Astrocyte (in vitro differentiated cells and primary cell): ENCODE measurements around the gene VPS8. TPM values are rescaled to one million over a fixed set of nuclear protein-coding genes. Genes with fewer than 3 reads are reported as not detected.

ENCODE experiments used
- DNase-seq: peaks from one replicate; pipeline ENCODE4 v3.0.0-alpha.2; 2010; ENCODE audit warnings: low read depth
- FAIRE-seq: peaks from 2 replicates; lab custom pipeline; 2011; peaks lifted over from hg19 to GRCh38; lab: Jason Lieb, UNC
- H2AFZ ChIP-seq: 2 replicates; pipeline ENCODE4 v1.6.0; 2012; ENCODE audit warnings: low read depth, low read length, inconsistent platforms
- H3K27ac ChIP-seq: 2 replicates; pipeline ENCODE4 v1.5.1; 2011; ENCODE audit warnings: low read depth, low read length, inconsistent platforms
- H3K27me3 ChIP-seq: 2 replicates; pipeline ENCODE4 v1.6.0; 2011; ENCODE audit warnings: low read length, inconsistent platforms; ENCODE audit not compliant: insufficient read depth
- H3K36me3 ChIP-seq: 2 replicates; pipeline ENCODE4 v1.5.1; 2011; ENCODE audit warnings: low read length, inconsistent platforms; ENCODE audit not compliant: insufficient read depth
- H3K4me1 ChIP-seq: 2 replicates; pipeline ENCODE4 v1.5.1; 2011; ENCODE audit warnings: low read length, inconsistent platforms; ENCODE audit not compliant: insufficient read depth
- H3K4me2 ChIP-seq: 2 replicates; pipeline ENCODE4 v1.6.0; 2012; ENCODE audit warnings: low read length, inconsistent platforms
- H3K4me3 ChIP-seq: 2 replicates; pipeline ENCODE4 v1.5.1; 2011; ENCODE audit warnings: low read depth, mild to moderate bottlenecking, low read length, inconsistent platforms; ENCODE audit not compliant: insufficient read depth
- H3K79me2 ChIP-seq: 2 replicates; pipeline ENCODE4 v1.6.0; 2012; ENCODE audit warnings: mild to moderate bottlenecking, low read length, inconsistent platforms; ENCODE audit not compliant: insufficient read depth
- H3K9ac ChIP-seq: 2 replicates; pipeline ENCODE4 v1.6.0; 2012; ENCODE audit warnings: mild to moderate bottlenecking, low read length, inconsistent platforms
- H3K9me3 ChIP-seq: 2 replicates; pipeline ENCODE4 v1.5.1; 2012; ENCODE audit warnings: low read depth, mild to moderate bottlenecking, low read length, inconsistent platforms; ENCODE audit not compliant: insufficient read depth
- H4K20me1 ChIP-seq: 2 replicates; pipeline ENCODE4 v1.6.0; 2012; ENCODE audit warnings: low read length, inconsistent platforms; ENCODE audit not compliant: insufficient read depth
- H3K27ac Mint-ChIP-seq: one replicate; pipeline ENCODE4 v1.8.0; 2021; ENCODE audit warnings: mild to moderate bottlenecking, mixed read lengths; ENCODE audit not compliant: unreplicated experiment
- H3K27me3 Mint-ChIP-seq: one replicate; pipeline ENCODE4 v1.8.0; 2021; ENCODE audit warnings: low read depth, mixed read lengths; ENCODE audit not compliant: unreplicated experiment
- H3K36me3 Mint-ChIP-seq: one replicate; pipeline ENCODE4 v1.8.0; 2021; ENCODE audit warnings: low read depth, mixed read lengths; ENCODE audit not compliant: unreplicated experiment
- H3K4me1 Mint-ChIP-seq: one replicate; pipeline ENCODE4 v1.8.0; 2021; ENCODE audit warnings: low read depth, mixed read lengths; ENCODE audit not compliant: unreplicated experiment
- H3K4me3 Mint-ChIP-seq: one replicate; pipeline ENCODE4 v1.8.0; 2021; ENCODE audit warnings: mild to moderate bottlenecking, moderate library complexity, mixed read lengths; ENCODE audit not compliant: unreplicated experiment
- H3K9me3 Mint-ChIP-seq: one replicate; pipeline ENCODE4 v1.8.0; 2021; ENCODE audit warnings: mild to moderate bottlenecking, mixed read lengths; ENCODE audit not compliant: unreplicated experiment
- CTCF ChIP-seq: IDR thresholded peaks from 2 replicates; pipeline ENCODE4 v1.5.1; 2011; ENCODE audit warnings: low read depth, mild to moderate bottlenecking, inconsistent platforms, low read length, moderate library complexity; ENCODE audit not compliant: insufficient read depth
- EZH2 ChIP-seq: IDR thresholded peaks from 2 replicates; pipeline ENCODE4 v1.6.1; 2012; ENCODE audit warnings: mild to moderate bottlenecking, low read length, inconsistent platforms; ENCODE audit not compliant: insufficient read depth
- total RNA-seq: library from RNA; stranded (reverse); gene quantifications from 2 replicates; pipeline ENCODE4 v1.2.1, GENCODE V29; 2021

VPS8 gene
- total RNA-seq, 1 donor from 2014 or later: 40.7 TPM

GRCh38 chr3:185082149-185082548 is 270.2 kb downstream of the VPS8 start:
- H3K9me3 ChIP-seq: no peaks in the 10 kb centered on the region
- H3K36me3 Mint-ChIP-seq: peaks cover 4% of the 10 kb centered on the region
- no peaks in the 10 kb centered on the region for H3K79me2 ChIP-seq
- H3K4me3 Mint-ChIP-seq: peak overlapping the region; percentile 68
- no peaks in the 10 kb centered on the region for H3K27me3 ChIP-seq
- no peaks in the 10 kb centered on the region for H3K4me1 ChIP-seq
- TF ChIP-seq EZH2: no peak
- no peak for TF ChIP-seq CTCF
- no peak overlapping the region for H2AFZ ChIP-seq
- no peak overlapping the region for H3K4me2 ChIP-seq
- no peaks in the 10 kb centered on the region for H4K20me1 ChIP-seq
- no peak overlapping the region for H3K4me3 ChIP-seq
- H3K36me3 ChIP-seq: no peaks in the 10 kb centered on the region
- H3K27ac Mint-ChIP-seq: peak overlapping the region; percentile 89
- H3K27me3 Mint-ChIP-seq: no peaks in the 10 kb centered on the region
- no peak for FAIRE-seq
- DNase-seq: no peak
- no peak overlapping the region for H3K27ac ChIP-seq
- no peak overlapping the region for H3K9ac ChIP-seq
- H3K4me1 Mint-ChIP-seq: peaks cover 27% of the 10 kb centered on the region
- H3K9me3 Mint-ChIP-seq: no peaks in the 10 kb centered on the region

GRCh38 chr3:185082829-185083228 is 270.9 kb downstream of the VPS8 start:
- no peak overlapping the region for H3K27ac Mint-ChIP-seq
- H3K4me3 Mint-ChIP-seq: no peak overlapping the region
- H4K20me1 ChIP-seq: no peaks in the 10 kb centered on the region
- no peak overlapping the region for H3K27ac ChIP-seq
- no peaks in the 10 kb centered on the region for H3K9me3 Mint-ChIP-seq
- no peaks in the 10 kb centered on the region for H3K4me1 ChIP-seq
- no peaks in the 10 kb centered on the region for H3K27me3 Mint-ChIP-seq
- H3K4me3 ChIP-seq: no peak overlapping the region
- no peaks in the 10 kb centered on the region for H3K36me3 ChIP-seq
- DNase-seq (no peak), FAIRE-seq (no peak)
- no peaks in the 10 kb centered on the region for H3K9me3 ChIP-seq
- no peak overlapping the region for H2AFZ ChIP-seq
- H3K9ac ChIP-seq: no peak overlapping the region
- peaks cover 27% of the 10 kb centered on the region for H3K4me1 Mint-ChIP-seq
- no peak overlapping the region for H3K4me2 ChIP-seq
- H3K79me2 ChIP-seq: no peaks in the 10 kb centered on the region
- TF ChIP-seq CTCF: no peak
- no peak for TF ChIP-seq EZH2
- H3K27me3 ChIP-seq: no peaks in the 10 kb centered on the region
- peaks cover 4% of the 10 kb centered on the region for H3K36me3 Mint-ChIP-seq

- no peaks in the 10 kb centered on the region for H3K27me3 ChIP-seq
- H3K9me3 Mint-ChIP-seq: no peaks in the 10 kb centered on the region
These were observed 272.4 kb downstream of the VPS8 start for GRCh38 chr3:185084402-185084801.

More at GRCh38 chr3:185084402-185084801, 272.4 kb downstream of the VPS8 start:
- peaks cover 4% of the 10 kb centered on the region for H3K36me3 Mint-ChIP-seq
- H3K4me1 Mint-ChIP-seq: peaks cover 30% of the 10 kb centered on the region
- TF ChIP-seq CTCF: no peak
- TF ChIP-seq EZH2: no peak
- DNase-seq (no peak), FAIRE-seq (no peak)
- H2AFZ ChIP-seq: no peak overlapping the region
- no peaks in the 10 kb centered on the region for H3K9me3 ChIP-seq
- no peak overlapping the region for H3K4me2 ChIP-seq
- H3K27ac Mint-ChIP-seq: no peak overlapping the region
- H3K4me1 ChIP-seq: no peaks in the 10 kb centered on the region
- H3K79me2 ChIP-seq: no peaks in the 10 kb centered on the region
- H3K9ac ChIP-seq: no peak overlapping the region
- H3K4me3 ChIP-seq: no peak overlapping the region
- H3K4me3 Mint-ChIP-seq: no peak overlapping the region
- no peaks in the 10 kb centered on the region for H4K20me1 ChIP-seq
- no peaks in the 10 kb centered on the region for H3K36me3 ChIP-seq
- no peak overlapping the region for H3K27ac ChIP-seq
- no peaks in the 10 kb centered on the region for H3K27me3 Mint-ChIP-seq
